Keratinocyte (primary cell): Measurements from ENCODE around the gene UBAC2. TPM values are rescaled to one million over a fixed set of nuclear protein-coding genes. Genes with fewer than 3 reads are reported as not detected.

ENCODE experiments used
- DNase-seq: peaks from one replicate; pipeline ENCODE4 v3.0.0-alpha.2; 2011; ENCODE audit warnings: low read depth, missing footprints, low spot score
- FAIRE-seq: peaks from 2 replicates; lab custom pipeline; 2011; peaks lifted over from hg19 to GRCh38; lab: Jason Lieb, UNC
- H2AFZ ChIP-seq: 2 replicates; pipeline ENCODE4 v1.6.0; 2012; ENCODE audit warnings: low read length, control low read depth, inconsistent platforms; ENCODE audit not compliant: control insufficient read depth
- H3K27ac ChIP-seq: 2 replicates; pipeline ENCODE4 v1.5.1; 2011; ENCODE audit warnings: low read length; ENCODE audit not compliant: control insufficient read depth, insufficient read depth
- H3K27me3 ChIP-seq: 3 replicates; pipeline ENCODE4 v1.6.0; 2011; ENCODE audit warnings: low read length; ENCODE audit not compliant: control insufficient read depth, insufficient read depth; ENCODE audit errors: extremely low read depth
- H3K36me3 ChIP-seq, 2 experiments: 2 replicates in 1 of 2; 3 replicates in 1 of 2; pipeline ENCODE4 v1.5.1; 2011; ENCODE audit warnings: low read length in 2 of 2, mild to moderate bottlenecking in 1 of 2; ENCODE audit not compliant: control insufficient read depth in 2 of 2, insufficient read depth in 2 of 2; ENCODE audit errors: extremely low read depth in 1 of 2
- H3K4me1 ChIP-seq: 3 replicates; pipeline ENCODE4 v1.5.1; 2011; ENCODE audit warnings: low read length; ENCODE audit not compliant: control insufficient read depth, insufficient read depth; ENCODE audit errors: extremely low read depth
- H3K4me2 ChIP-seq: 3 replicates; pipeline ENCODE4 v1.6.0; 2011; ENCODE audit warnings: low read depth, low read length; ENCODE audit not compliant: control insufficient read depth, insufficient read depth; ENCODE audit errors: extremely low read depth
- H3K4me3 ChIP-seq, 3 experiments: fragments of 200-600 bp in 1 of 3; sonication (generic) in 1 of 3; 2 replicates in 2 of 3; 3 replicates in 1 of 3; pipeline ENCODE4 v1.5.1; 2011 to 2016; ENCODE audit warnings: low read length in 3 of 3, mild to moderate bottlenecking in 3 of 3, control low read depth in 2 of 3, inconsistent platforms in 1 of 3, low read depth in 1 of 3, mixed read lengths in 1 of 3, mixed run types in 1 of 3, moderate library complexity in 1 of 3; ENCODE audit not compliant: control insufficient read depth in 2 of 3, insufficient read depth in 2 of 3; ENCODE audit errors: extremely low read depth in 1 of 3
- H3K79me2 ChIP-seq: 2 replicates; pipeline ENCODE4 v1.6.0; 2012; ENCODE audit warnings: low read length; ENCODE audit not compliant: control insufficient read depth, insufficient read depth
- H3K9ac ChIP-seq: 3 replicates; pipeline ENCODE4 v1.6.0; 2011; ENCODE audit warnings: low read length; ENCODE audit not compliant: control insufficient read depth, insufficient read depth; ENCODE audit errors: extremely low read depth
- H3K9me1 ChIP-seq: 3 replicates; pipeline ENCODE4 v1.6.0; 2011; ENCODE audit warnings: low read length; ENCODE audit not compliant: control insufficient read depth, insufficient read depth; ENCODE audit errors: extremely low read depth
- H3K9me3 ChIP-seq: 2 replicates; pipeline ENCODE4 v1.5.1; 2012; ENCODE audit warnings: low read depth, low read length; ENCODE audit not compliant: control insufficient read depth
- H4K20me1 ChIP-seq: 3 replicates; pipeline ENCODE4 v1.6.0; 2011; ENCODE audit warnings: low read length; ENCODE audit not compliant: control insufficient read depth, insufficient read depth; ENCODE audit errors: extremely low read depth
- CTCF ChIP-seq, 3 experiments: IDR thresholded peaks in 1 of 3; conservative IDR thresholded peaks in 1 of 3; optimal IDR thresholded peaks in 1 of 3; 2 replicates in 2 of 3; 3 replicates in 1 of 3; pipeline versions ENCODE3 to v1.5.1; 2011; ENCODE audit warnings: low read length in 3 of 3, mild to moderate bottlenecking in 3 of 3, moderate library complexity in 2 of 3, control low read depth in 1 of 3, inconsistent platforms in 1 of 3; ENCODE audit not compliant: insufficient read depth in 2 of 3; ENCODE audit errors: extremely low read depth in 1 of 3
- EZH2 ChIP-seq: IDR thresholded peaks from one replicate; pipeline ENCODE4 v1.6.1; 2012; ENCODE audit warnings: inconsistent platforms, mild to moderate bottlenecking, low read length, moderate library complexity
- dilution Hi-C: fragments of 300-500 bp; cut with MboI; formaldehyde crosslinking; loops from one replicate; pipeline ENCODE4 v1.7.0; 2020; ENCODE audit warnings: low sequenced_read_pairs; ENCODE audit not compliant: extremely low pct_ligation_motif_present
- polyA plus RNA-seq, 5 experiments: library from polyadenylated mRNA; depleted of rRNA in 3 of 5; stranded (reverse) in 3 of 5; stranded (forward) in 1 of 5; unstranded in 1 of 5; fragments of >200 nt; gene quantifications; 1 replicate in 1 of 5; 2 replicates in 3 of 5; 3 replicates in 1 of 5; pipeline versions ENCODE4 v1.2.1 to v1.2.3, GENCODE V29; 2011 to 2012; ENCODE audit warnings: missing spikeins in 2 of 5, low read depth in 1 of 5, low replicate concordance in 1 of 5

The UBAC2 gene
- polyA plus RNA-seq, 1 donor (not counting 4 experiments of a cell fraction or from before 2014, with no cell fraction given): 104 TPM

DNA sequence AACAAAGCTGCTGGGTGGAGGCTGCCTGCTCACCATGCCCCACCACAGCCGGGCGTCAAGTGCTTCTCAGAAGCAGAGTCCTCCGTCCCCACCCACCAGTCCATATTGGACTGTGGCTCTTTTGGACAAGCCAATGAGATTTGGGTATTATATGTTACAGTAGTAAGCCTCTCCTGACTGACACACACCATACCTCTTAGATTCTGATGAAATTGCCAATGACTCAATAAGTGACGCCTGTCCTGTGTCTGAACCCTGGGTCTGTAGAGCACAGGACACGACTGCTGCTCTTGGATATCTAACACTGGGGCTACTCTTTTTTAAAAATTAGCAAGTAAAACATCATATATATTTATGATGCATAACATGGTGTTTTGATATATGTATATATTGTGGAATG, 44.8 kb upstream of the UBAC2 start:
- DNase-seq: no peak

DNA sequence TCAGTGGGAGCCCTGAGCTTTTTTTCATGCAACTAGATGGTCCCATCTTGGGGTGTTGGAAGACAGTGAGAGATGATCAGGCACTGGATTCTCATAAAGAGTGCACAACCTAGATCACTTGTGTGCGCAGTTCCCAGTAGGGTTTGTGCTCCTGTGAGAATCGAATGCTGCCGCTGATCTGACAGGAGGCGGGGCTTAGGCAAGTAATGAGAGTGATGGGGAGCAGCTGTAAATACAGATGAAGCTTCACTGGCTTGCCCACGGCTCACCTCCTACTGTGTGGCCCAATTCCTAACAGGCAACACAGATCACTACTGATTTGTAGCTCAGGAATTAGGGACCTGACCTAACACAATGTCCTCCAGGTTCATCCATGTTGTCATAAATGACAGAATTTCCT, 43.6 kb upstream of the UBAC2 start:
- H3K79me2 ChIP-seq: no peaks in the 10 kb centered on the region
- H3K36me3 ChIP-seq: no peaks in the 10 kb centered on the region
- DNase-seq (no peak), FAIRE-seq (no peak)
- dilution Hi-C loops: no loop called here
- H3K9me1 ChIP-seq: no peaks in the 10 kb centered on the region
- H3K9me3 ChIP-seq: no peaks in the 10 kb centered on the region
- no peak overlapping the region for H2AFZ ChIP-seq
- peaks cover 7% of the 10 kb centered on the region for H3K4me1 ChIP-seq
- no peak overlapping the region for H3K27ac ChIP-seq
- no peak overlapping the region for H3K9ac ChIP-seq
- H3K27me3 ChIP-seq: no peaks in the 10 kb centered on the region
- H3K4me2 ChIP-seq: no peak overlapping the region
- no peak for TF ChIP-seq EZH2
- TF ChIP-seq CTCF (optimal IDR thresholded peaks at IDR 0.05 in 1 of 3, IDR thresholded peaks at IDR 0.05 in 1 of 3, conservative IDR thresholded peaks at IDR 0.05 in 1 of 3; ENCODE audit: extremely low read depth in 1 of 3, insufficient read depth in 2 of 3, low read length in 3 of 3): no peak
- no peak overlapping the region for H3K4me3 ChIP-seq
- H4K20me1 ChIP-seq: no peaks in the 10 kb centered on the region

More for the DNA sequence above, 44.8 kb upstream of the UBAC2 start:
- H3K9me3 ChIP-seq: no peaks in the 10 kb centered on the region
- no peaks in the 10 kb centered on the region for H3K9me1 ChIP-seq
- no peak for FAIRE-seq
- no peak overlapping the region for H2AFZ ChIP-seq
- peaks cover 16% of the 10 kb centered on the region for H3K4me1 ChIP-seq
- no peak overlapping the region for H3K4me3 ChIP-seq
- no peaks in the 10 kb centered on the region for H3K79me2 ChIP-seq
- no peaks in the 10 kb centered on the region for H3K36me3 ChIP-seq
- no peaks in the 10 kb centered on the region for H3K27me3 ChIP-seq
- dilution Hi-C loops: no loop called here
- no peaks in the 10 kb centered on the region for H4K20me1 ChIP-seq
- TF ChIP-seq CTCF (optimal IDR thresholded peaks at IDR 0.05 in 1 of 3, IDR thresholded peaks at IDR 0.05 in 1 of 3, conservative IDR thresholded peaks at IDR 0.05 in 1 of 3; ENCODE audit: extremely low read depth in 1 of 3, insufficient read depth in 2 of 3, low read length in 3 of 3) (no peak), EZH2 (no peak)
- H3K27ac ChIP-seq: no peak overlapping the region
- no peak overlapping the region for H3K4me2 ChIP-seq
- H3K9ac ChIP-seq: no peak overlapping the region
